ENCODE data around the gene ILKAP.

The ILKAP gene

DNA sequence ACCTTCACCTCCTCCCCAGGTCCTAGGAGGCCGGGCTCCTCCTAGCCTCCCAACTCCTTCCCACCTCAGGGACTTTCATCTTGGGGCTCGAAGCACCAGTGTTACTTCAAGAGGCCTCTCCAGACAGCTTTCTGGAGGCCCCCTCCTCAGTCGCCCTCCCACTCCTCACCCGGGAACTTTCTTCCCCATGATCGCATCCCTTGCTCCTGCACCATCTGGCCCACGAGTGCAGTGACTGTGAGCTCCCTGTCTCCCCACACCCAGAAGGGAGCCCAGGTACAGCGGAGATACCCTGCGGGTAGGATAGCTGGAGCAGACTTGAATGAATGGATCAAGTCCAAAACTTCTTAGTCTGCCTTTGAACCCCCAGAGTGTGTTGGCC is 38.6 kb downstream of the ILKAP start:
- no peak for DNase-seq

DNA sequence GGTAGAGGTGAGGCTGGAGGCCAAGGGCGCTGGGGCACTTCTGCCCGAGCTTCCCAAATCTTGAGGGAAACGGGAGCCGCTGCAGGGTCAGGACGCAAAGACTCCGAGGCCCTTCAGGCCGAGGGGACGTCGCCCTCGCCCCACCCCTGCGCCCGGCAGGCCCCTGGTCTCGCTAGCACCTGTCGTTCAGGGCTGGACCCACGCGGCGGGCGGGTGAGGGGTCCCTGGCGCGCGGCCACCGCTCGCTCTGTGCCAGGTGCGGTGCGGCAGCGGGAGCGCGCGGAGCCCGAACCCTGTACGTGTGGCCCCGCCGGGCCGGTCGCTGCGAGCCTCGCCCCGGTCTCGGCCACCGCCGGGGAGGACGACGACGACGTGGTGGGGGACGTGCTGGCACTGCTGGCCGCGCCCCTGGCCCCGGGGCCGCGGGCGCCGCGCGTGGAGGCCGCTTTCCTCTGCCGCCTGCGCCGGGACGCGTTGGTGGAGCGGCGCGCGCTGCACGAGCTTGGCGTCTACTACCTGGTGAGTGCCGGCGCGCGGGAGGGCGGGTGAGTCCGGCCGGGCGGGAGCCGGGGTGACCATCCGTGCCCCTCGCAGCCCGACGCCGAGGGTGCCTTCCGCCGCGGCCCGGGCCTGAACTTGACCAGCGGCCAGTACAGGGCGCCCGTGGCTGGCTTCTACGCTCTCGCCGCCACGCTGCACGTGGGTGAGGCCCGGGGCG is 39.9 kb downstream of the ILKAP start:
- DNase-seq, result no peak

DNA sequence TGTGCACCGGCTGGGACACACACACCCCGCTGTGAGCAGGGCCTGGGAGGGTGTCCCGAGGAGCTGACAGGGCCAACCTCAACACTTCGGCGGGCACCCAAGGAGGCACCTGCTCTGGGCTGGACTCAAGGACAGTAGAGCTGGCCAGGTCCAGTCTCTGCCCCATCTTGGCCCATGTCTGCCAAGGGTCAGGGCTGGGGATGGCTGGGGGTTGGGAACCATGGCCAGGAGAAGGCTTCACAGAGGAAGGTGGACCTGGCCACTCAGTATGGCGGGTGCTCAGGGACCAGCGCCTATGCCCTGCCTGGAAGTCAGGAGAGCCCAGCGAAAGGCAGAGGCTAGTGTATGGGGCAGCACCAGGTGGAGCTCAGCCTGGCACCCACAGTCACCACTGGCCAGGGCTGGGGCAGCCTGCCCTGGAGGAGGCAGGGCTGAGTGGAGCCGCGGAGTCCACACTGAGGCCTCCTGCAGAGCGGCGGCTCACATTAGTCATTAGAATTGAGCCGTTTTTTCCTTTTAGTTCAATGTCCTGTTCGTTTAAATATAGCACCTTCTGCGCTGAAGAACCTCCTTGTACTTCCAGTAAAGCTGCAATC is 40.6 kb downstream of the ILKAP start:
- no peak for DNase-seq

DNA sequence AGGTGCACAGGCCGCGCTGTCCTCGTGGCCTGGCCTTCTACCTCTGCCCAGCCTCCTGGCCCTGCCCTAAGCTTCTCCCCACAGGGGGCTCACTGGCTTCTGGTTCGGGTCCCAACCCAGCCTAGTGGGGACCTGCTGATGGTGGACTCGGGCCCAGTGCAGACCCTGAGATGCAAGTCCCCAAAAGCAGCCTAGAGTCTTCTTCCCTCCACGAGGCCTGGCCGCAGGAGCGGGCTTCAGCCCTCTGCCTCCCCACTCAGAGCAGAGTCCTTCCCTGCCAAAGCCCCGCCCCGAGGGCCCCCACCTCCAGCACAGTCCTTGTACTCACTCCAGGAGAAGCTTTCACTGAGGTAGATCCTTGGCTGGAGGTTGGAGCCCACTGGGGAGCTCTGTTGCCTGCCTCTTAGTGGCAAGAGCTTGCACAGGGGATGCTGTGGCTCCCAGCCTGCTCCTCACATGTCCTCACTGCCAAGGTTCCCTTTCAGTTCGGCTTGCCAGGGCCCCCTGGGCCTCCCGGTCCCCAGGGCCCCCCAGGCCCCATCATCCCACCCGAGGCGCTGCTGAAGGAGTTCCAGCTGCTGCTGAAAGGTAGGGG is 41.1 kb downstream of the ILKAP start:
- no peak for DNase-seq

DNA sequence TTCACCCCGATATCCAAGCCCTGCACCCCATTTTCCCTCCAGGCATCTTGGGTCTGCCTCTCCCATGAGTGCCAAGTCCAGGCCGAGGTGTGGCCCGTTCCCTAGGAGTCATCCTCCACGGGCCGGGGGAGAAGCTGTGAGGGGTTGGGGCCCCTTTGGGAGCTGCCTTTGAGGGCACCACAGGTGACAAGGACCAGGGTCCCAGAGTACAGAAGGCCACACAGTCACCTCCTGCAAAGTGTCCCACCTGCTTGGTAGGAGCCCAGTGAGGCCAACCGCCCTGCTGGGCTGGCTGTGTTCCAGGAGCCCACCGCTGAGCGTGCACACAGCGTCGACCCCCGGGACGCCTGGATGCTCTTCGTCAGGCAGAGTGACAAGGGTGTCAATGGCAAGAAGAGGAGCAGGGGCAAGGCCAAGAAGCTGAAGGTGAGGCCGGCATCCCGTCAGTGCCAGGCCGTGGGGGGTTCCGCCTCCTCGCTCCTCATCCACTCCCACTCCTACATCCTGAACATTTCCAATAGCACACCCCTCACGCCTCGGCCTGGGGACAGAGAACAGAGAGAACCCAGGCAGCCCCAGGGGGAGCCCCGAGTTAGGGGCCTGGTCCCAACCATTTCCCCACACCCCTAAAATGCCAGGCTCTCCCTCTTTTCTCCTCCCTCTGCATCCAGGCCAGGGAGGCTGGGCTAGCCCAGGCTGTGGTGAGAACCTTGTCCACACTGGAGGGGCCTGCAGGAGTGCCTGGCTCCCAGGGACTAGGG is 42.0 kb downstream of the ILKAP start:
- no peak for DNase-seq

DNA sequence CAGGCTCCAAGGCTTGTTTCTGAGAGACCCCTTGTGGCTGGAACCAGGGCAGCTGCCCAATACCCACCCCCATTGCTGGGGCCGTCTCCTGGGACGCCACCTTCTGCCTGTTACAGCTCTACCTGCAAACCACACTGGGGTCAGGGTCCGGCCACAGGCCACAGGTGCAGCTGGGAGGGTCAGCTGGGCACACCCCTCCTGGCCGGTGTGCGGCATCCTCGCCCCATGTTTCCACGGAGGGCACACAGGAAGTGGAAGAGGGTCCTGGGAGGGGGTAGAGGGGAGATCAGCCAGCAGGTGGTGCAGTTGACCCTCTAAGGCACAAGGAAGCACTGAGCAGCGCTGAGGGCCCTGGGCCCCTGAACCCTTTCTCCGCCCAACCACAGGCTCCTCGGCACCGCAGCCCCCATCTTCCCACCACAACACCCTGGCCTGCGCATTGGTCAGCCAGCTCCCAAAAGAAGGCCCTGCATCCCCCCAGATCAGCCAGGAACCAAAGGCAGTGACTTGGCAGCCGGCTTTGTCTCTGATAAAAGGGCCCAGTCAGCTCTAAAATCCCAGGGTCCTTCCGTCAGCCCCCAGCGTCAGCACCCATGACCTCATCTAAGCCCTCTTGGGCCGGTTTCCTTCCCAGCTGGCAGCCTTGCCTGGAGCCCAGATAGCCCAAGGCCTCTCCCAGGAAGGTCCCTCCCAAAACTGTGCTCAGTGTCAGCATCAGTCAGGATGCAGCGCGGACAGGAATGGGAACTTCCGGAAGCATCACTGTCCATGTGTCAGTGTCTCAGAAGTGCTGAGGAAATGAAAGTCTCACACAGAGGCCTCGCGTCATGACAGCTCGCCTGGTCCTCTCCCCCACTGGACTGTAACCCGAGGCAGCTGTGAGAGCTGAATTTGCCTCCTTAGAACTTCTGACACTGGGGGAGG is 43.0 kb downstream of the ILKAP start:
- DNase-seq, result no peak

DNA sequence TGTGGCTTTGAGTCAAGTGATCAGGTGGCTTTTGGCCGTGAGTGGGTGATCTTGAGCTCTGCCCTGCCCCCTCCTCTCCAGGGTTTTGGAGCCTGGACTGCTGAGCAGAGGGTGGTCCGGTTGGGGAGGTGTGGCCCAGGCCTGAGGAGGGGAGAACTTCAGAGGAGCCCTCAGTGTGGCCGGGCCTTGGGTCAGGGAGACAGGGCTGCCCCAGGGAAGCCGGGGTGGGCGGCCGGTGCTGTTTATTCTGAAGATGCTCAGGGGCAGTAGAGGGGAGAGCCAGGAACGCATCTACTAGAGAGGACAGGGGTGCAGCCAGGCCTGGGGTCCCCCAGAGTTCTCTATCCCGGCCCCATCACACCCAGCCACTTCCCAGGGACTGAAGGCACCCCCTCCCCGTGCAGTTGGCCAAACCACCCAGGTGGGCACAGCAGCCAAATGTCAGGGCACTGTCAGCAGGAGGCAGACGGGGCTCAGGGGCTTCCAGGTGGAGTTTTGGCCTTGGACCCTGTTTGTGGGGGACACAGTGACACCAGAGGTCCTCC is 43.8 kb downstream of the ILKAP start:
- no peak for DNase-seq

DNA sequence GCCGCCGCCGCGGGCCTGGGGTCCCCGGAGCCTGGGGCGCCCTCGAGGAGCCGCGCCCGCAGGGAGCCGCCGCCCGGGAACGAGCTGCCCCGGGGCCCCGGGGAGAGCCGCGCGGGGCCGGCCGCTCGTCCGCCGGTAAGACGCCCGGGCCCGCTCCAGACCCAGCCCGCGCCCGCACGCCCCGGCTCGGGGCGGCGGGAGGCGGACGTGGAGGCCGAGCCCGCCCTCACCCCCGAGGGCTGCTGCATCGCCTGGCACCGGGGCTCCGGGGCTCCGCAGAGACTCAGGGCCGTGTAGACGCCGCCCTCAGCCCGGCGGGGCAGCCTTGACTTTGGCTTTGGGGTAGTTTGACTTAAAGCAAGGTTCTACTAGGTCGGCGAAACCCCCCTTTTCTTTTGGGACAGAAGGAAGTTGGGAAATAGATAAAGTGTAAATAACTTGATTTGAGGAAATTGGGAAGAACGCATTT is 44.4 kb downstream of the ILKAP start:
- peak; percentile 35 for DNase-seq

DNA sequence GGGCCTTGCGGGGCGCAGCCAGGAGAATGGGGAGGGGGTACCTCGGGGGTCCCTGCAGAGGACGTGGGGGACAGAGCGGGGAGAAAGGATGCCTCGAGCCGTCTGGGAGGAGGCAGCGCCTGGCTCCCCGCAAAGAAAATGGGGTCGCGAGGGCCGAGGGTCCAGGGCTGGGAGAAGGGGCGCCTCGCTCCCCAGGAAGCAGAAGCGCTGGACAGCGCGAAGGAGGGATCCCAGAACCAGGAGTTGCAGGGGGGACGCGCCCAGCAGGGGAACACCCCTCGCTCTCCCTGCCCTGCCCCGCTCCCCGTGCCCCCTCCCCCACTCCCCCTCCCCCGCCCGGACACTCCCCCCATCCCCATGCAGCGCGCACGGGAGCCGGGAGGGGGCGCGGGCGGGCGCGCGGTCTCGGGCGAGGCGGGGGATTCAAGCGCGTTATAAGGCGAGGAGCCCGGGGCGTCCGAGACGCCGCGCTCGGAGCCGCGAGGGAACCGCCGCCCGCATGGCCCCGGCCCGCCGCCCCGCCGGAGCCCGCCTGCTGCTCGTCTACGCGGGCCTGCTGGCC is 44.9 kb downstream of the ILKAP start, which contains the start of gene ERFE:
ERFE (plus strand) TSS at position 462 of the 562 bp plus-strand sequence; CDS start at position 500, 38 bp downstream.
- peak; percentile 61 for DNase-seq

DNA sequence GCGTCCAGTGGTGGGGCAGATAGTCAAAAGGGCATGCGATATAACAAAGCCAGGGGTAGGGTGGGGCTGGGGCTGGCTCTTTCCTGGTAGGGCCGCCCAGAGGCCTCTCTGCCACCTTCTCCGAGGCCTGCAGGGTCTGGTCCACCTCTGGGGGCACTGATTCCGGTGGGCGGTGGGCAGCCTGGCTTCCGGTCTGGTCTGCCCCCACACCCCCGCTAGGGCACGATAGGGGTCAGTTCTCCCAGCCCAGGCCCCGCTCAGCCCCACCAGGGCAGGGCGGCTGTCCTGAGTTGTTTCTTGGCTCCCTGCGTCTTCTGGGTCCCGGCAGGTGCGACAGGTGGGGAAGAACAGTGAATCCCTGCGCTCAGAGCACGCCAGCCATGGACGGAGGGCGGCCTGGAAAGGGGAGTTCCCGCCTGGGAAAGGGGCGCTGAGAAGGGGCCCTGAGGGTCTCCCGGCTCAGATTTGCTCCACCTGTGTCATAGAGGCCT is 45.4 kb downstream of the ILKAP start:
- no peak for DNase-seq

DNA sequence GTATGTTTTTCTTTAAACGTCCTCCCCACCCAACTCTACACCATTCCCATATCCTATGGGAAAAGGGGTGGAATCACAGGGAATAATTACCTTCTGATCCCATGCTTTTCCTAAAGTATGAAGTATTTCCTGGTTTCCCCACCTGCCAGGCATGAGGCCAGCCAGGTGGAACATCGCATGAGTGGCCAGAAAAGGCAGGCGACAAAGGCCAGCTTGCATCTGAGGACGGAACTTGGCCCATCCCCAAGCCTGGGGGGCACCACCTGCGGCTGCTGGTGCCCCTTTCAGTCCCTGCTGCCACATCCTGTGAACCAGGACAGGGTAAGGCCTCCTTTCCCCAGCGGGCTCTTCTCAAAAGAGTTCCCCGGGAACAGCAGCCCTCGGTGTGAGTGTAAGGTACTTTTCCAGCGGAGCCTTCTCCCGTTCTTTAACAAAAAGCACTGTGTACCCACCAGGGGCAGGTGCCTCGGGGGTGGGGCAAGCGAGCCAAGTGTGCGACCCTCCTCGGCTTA is 45.9 kb downstream of the ILKAP start:
- no peak for DNase-seq

DNA sequence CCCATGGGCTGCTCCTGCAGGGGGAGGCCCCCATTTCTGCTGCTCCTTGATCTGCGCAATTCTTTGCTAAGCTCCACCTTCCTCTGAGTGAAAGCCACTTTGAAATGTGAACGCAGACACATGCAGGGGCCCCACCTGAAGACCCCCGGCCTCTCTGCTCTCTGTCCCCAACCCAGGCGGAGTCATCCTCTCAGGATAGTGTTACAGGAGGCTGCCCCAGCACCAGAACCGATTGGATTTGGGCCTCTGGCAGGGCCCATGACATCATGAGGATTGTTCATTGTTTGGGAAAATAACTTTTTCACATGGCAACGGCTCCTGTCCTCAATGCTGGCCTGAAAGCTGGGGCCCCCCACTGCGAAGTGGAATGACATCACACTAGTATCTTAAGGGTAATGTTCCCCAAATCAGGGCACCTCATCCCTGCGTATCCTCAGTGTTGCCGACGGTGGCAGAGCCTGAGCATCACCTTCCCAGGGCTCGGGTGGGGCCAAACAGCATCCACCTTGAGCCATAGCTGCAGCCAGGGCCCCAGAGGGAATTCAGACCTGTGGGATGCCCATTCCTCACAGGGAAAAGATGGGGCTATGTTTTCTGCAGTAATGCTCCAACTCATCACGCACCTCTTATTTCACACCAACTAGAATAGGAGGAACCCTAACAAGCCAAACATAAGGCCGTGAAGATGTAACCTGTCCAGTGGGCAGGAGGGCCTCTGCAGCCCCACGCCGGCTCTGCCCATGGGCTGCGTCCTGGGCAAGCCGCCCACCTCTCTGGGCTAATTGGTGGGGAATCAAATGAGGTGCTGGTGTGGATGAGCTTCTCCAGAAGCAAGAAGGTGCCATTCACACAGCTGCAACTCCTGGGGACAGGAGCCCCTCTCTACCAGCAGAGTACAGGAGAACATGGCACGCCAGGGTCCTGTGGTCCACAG is 47.5 kb downstream of the ILKAP start:
- DNase-seq, result no peak

DNA sequence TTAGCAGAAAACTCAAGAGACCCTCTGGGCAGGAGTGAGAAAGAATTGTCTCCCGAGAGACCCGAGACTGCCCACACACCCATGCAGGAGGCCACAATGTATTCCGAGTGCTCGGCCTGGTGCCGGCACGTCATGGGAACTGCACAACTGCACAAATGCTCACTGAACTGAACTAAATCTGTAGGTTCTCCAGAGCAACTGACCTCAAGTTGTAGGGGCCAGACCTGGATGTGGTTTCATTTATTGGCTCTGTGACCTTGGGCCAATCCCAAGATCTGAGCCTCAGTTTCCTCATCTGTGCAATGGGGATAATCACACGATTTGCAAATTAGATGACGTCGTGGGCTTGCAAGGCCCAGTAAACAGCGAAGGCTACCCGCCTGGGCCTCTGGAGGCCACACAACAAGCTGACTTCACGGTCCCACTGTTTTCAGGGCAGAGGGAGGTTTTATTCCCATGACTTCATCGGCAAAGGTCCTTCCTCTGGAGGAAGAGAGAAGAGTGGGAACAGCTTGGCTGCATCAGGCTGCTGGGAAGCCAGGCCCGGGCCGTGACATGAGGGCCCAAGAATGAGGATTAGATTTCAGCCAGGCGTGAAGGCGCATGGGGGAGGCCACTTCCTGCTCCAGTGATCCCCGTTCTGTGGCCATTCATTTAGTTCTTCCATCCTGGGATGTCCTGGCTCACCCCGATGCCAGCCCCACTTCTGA is 48.3 kb downstream of the ILKAP start:
- DNase-seq, result no peak

DNA sequence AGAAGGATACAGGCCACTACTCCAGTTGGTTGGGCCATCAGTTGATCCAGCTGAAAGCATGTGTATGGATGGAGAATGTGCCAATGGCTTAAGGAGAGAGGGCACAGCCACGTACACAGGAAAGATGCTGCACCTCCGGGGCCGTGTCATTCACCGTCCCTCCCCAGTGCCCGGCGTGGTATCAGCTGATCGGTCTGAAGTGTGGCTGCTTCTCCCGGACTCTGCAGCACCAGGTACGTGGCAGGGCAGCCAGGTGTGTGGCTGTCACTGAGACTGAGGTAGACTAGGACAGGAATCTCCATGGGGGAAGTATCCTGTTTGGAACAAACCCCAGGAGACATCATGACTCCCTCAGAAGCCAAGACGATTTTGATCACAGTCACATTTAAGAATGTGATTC is 48.9 kb downstream of the ILKAP start:
- DNase-seq, result no peak

DNA sequence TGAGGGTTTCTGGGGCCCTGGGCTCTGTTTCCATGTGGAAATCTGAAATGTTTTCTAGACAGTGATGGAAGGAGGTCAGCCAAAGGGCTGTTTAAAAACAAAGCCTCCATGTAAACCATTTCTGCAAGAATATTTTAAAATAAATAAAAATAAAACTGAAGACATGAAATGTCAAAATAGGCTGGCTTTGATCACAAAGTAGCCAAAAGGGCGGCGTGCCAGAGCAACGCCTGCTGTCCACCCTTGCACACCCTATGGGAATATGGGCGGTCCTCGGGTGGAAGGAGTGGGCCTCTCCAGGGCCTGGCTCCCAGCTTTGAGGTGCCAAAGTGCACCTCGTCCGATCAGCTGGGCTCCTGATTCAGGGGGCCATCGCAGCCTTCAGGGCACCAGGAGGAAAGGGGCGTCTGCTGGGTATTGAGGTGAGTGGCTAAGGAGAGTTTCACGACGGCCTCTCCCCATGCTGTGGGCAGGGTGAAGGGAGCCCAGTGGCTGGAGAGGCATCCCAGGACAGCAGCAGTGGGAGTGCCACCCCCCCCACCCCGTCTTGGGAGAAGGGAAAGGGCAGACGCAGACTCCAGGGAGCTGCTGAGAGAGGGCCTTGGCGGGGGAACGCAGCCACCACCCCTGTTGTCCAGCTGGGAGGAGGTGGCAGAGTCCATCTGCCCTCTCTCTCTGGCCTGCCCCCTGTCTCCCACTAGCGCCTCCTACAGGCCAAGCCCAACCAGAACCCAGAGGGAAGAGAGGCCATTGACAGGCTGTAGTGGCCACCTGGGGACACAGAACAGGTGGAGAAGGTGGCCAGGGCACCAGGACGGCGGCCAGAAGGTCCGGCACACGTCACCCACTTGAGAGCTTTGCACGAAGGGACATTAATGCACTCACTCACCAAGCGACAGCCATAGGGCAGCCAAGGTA is 50.5 kb downstream of the ILKAP start:
- DNase-seq, result no peak

DNA sequence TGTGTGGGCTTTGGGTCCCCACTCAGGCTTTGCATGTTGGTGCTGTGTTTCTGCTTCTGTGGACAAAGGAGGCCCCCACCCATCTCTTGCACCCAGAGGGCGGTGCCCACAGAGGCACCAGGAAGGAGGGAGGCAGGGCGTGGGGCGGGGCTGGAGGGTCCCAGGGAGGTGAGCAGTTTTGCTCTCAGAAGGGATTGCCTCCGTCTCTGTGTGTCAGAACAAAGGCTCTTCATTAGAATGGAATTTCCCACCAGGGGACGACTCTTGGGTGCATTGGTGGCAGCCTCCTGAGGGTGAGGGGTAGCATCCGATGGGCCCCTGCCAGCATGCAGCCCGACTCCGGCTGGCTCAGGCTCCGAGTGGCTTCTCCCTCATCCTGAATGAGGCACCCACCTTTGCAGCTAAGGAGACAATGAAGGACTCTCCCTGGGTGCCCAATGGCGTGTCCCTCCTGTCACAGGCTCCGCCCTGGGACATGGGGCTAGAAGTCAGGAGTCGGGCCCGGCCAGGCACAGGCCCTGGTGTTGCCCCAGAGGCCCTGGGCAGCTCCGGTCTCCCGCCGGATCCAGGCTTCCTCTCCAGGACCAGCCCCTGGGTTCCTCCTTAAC is 51.8 kb downstream of the ILKAP start:
- no peak for DNase-seq

DNA sequence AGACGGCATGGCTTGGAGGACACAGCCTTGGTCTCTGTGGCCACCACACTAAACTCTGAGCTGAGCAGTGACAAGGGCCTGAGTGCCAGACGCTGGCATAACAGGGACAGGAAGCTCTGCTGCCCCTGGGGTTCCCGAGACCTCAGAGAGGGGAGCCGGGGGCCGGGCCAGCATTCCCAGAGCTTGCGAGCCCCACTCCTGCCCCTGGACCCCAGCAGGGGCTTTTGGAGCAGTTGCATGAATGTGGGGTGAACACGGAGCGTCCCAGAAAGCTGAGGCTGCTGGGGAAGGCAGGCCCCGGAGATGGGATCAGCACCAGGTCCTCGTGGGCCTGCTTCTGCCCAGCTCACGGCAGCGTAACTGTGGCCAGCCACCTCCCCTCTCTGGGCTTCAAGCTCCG is 52.3 kb downstream of the ILKAP start:
- no peak for DNase-seq

DNA sequence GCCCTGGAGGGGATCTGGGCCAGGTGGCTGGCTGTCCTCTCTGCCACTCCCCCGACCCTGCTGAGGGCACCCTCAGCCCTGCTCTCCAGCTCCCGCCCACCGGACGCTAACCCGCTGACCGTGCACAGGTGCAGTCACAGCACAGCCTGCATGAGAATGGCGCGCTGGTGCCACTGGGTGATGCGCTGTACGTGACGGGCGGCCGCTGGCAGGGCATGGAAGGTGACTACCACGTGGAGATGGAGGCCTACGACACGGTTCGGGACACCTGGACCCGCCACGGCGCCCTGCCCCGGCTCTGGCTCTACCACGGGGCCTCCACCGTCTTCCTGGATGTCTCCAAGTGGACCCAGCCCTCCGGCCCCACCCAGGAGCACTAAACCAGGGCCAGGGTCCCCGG is 52.8 kb downstream of the ILKAP start:
- no peak for DNase-seq

Measured in activated T-cell treated with anti-CD3 and anti-CD28 coated beads, Interleukin-2, amount 50 U/mL, for 1 hour (primary cell).